Neural cell (in vitro differentiated cells): ENCODE data around the gene MED13. TPM values are rescaled to one million over a fixed set of nuclear protein-coding genes. Genes with fewer than 3 reads are reported as not detected.

Experiments
- H2AFZ ChIP-seq: fragments of 200-600, 300-800 bp; sonication (generic), shearing (Covaris generic); 2 replicates; pipeline ENCODE4 v1.6.0; 2014; ENCODE audit warnings: low read depth, mild to moderate bottlenecking, antibody characterized with exemption, low read length, moderate library complexity
- H3F3A ChIP-seq: fragments of 200-600 bp; shearing (Covaris generic); 2 replicates; pipeline ENCODE4 v1.6.1; 2016; ENCODE audit warnings: mild to moderate bottlenecking, moderate library complexity, mixed read lengths, antibody characterized with exemption, low read length; ENCODE audit not compliant: insufficient read depth, poor library complexity, severe bottlenecking
- H3K27ac ChIP-seq: fragments of 200-600, 300-800 bp; sonication (generic), shearing (Covaris generic); 2 replicates; pipeline ENCODE4 v1.5.1; 2014; ENCODE audit warnings: mild to moderate bottlenecking, low read length, moderate library complexity
- H3K27me3 ChIP-seq: fragments of 300-800, 200-600 bp; sonication (generic), shearing (Covaris generic); 2 replicates; pipeline ENCODE4 v1.6.0; 2014; ENCODE audit warnings: mild to moderate bottlenecking, low read depth, low read length, moderate library complexity; ENCODE audit not compliant: insufficient read depth
- H3K36me3 ChIP-seq: fragments of 300-800, 200-600 bp; sonication (generic), shearing (Covaris generic); 2 replicates; pipeline ENCODE4 v1.5.1; 2014; ENCODE audit warnings: mild to moderate bottlenecking, antibody characterized with exemption, low read length, moderate library complexity; ENCODE audit not compliant: insufficient read depth
- H3K4me2 ChIP-seq: fragments of 300-800, 200-600 bp; sonication (generic), shearing (Covaris generic); 2 replicates; pipeline ENCODE4 v1.6.0; 2014; ENCODE audit warnings: mild to moderate bottlenecking, low read length
- H3K4me3 ChIP-seq: fragments of 300-800, 200-600 bp; sonication (generic), shearing (Covaris generic); 2 replicates; pipeline ENCODE4 v1.5.1; 2014; ENCODE audit warnings: mild to moderate bottlenecking, low read length, moderate library complexity
- H3K79me2 ChIP-seq: fragments of 200-600 bp; shearing (Covaris generic); replicated peaks from 2 replicates; pipeline ENCODE4 v1.6.0; 2014; ENCODE audit warnings: mild to moderate bottlenecking, low read length, moderate library complexity; ENCODE audit not compliant: insufficient read depth
- H3K9ac ChIP-seq: fragments of 300-800, 200-600 bp; sonication (generic), shearing (Covaris generic); 2 replicates; pipeline ENCODE4 v1.6.1; 2016; ENCODE audit warnings: mild to moderate bottlenecking, low read length, mixed read lengths
- H3K9me2 ChIP-seq: fragments of 200-600 bp; shearing (Covaris generic); 2 replicates; pipeline ENCODE4 v1.6.1; 2016; ENCODE audit warnings: mild to moderate bottlenecking, low read length, mixed read lengths; ENCODE audit not compliant: insufficient read depth
- H3K9me3 ChIP-seq: fragments of 200-600, 300-800 bp; sonication (generic), shearing (Covaris generic); 2 replicates; pipeline ENCODE4 v1.6.1; 2016; ENCODE audit warnings: mild to moderate bottlenecking, mixed run types, low read length, moderate library complexity, mixed read lengths
- H4K20me1 ChIP-seq: fragments of 200-600 bp; shearing (Covaris generic); 2 replicates; pipeline ENCODE4 v1.6.1; 2016; ENCODE audit warnings: mild to moderate bottlenecking, mixed run types; ENCODE audit not compliant: insufficient read depth
- CTCF ChIP-seq: fragments of 450-650 bp; IDR thresholded peaks from 2 replicates; pipeline ENCODE4 v1.5.1; 2014; ENCODE audit warnings: antibody characterized with exemption, mild to moderate bottlenecking, moderate library complexity; ENCODE audit not compliant: poor library complexity, severe bottlenecking
- EP300 ChIP-seq: fragments of 450-650 bp; conservative IDR thresholded peaks from 2 replicates; pipeline ENCODE4 v1.6.1; 2014; ENCODE audit warnings: antibody characterized with exemption, mild to moderate bottlenecking, moderate library complexity; ENCODE audit not compliant: poor library complexity, severe bottlenecking
- EZH2 ChIP-seq: fragments of 200-600, 300-800 bp; shearing (Covaris generic), sonication (generic); IDR thresholded peaks from 2 replicates; pipeline ENCODE4 v1.6.1; 2014; ENCODE audit warnings: antibody characterized with exemption, low read length, borderline replicate concordance, mild to moderate bottlenecking; ENCODE audit not compliant: insufficient read depth, poor library complexity, severe bottlenecking
- MXI1 ChIP-seq: fragments of 450-650 bp; conservative IDR thresholded peaks from 2 replicates; pipeline ENCODE4 v1.6.1; 2014; ENCODE audit warnings: antibody characterized with exemption, mild to moderate bottlenecking; ENCODE audit not compliant: poor library complexity, severe bottlenecking
- POLR2AphosphoS5 ChIP-seq: IDR thresholded peaks from 2 replicates; pipeline ENCODE4 v1.6.1; 2012
- RAD21 ChIP-seq: fragments of 450-650 bp; conservative IDR thresholded peaks from 2 replicates; pipeline ENCODE4 v1.6.1; 2014; ENCODE audit warnings: antibody characterized with exemption, mild to moderate bottlenecking, moderate library complexity
- REST ChIP-seq: IDR thresholded peaks from 2 replicates; pipeline ENCODE4 v1.6.1; 2012; ENCODE audit warnings: borderline replicate concordance
- SMC3 ChIP-seq: fragments of 450-650 bp; conservative IDR thresholded peaks from 2 replicates; pipeline ENCODE4 v1.6.1; 2014; ENCODE audit warnings: antibody characterized with exemption, mild to moderate bottlenecking, moderate library complexity; ENCODE audit not compliant: poor library complexity
- TAF1 ChIP-seq: IDR thresholded peaks from 2 replicates; pipeline ENCODE4 v1.6.1; 2012; ENCODE audit warnings: low read depth
- polyA plus RNA-seq: library from polyadenylated mRNA; depleted of rRNA; stranded (reverse); fragments of >200 nt; gene quantifications from 2 replicates; pipeline ENCODE4 v1.2.3, GENCODE V29; 2014

The MED13 gene
- polyA plus RNA-seq, 1 donor from 2014 or later, result 22.6 TPM

GRCh38 chr17:62101515-62101914, 36.4 kb upstream of the MED13 start:
- Histone ChIP-seq H2AFZ (no peak overlapping the region), H3K79me2 (no peaks in the 10 kb centered on the region), H3K27ac (no peak overlapping the region), H3K27me3 (no peaks in the 10 kb centered on the region), H3K4me3 (no peak overlapping the region), H3F3A (no peaks in the 10 kb centered on the region), H3K9me2 (no peaks in the 10 kb centered on the region), H3K36me3 (no peaks in the 10 kb centered on the region), H3K9me3 (no peaks in the 10 kb centered on the region), H4K20me1 (no peaks in the 10 kb centered on the region), H3K4me2 (no peak overlapping the region), H3K9ac (no peak overlapping the region)
- TF ChIP-seq MXI1, result no peak
- no peak for TF ChIP-seq RAD21
- no peak for TF ChIP-seq REST
- TF ChIP-seq EP300, result no peak
- no peak for TF ChIP-seq TAF1
- no peak for TF ChIP-seq SMC3
- TF ChIP-seq EZH2, result no peak

- Histone ChIP-seq H3K9me3 (no peaks in the 10 kb centered on the region), H3K36me3 (no peaks in the 10 kb centered on the region), H3K9me2 (no peaks in the 10 kb centered on the region), H3K27ac (no peak overlapping the region), H3K79me2 (no peaks in the 10 kb centered on the region), H3K4me3 (no peak overlapping the region), H2AFZ (no peak overlapping the region), H3K9ac (no peak overlapping the region), H3F3A (no peaks in the 10 kb centered on the region), H4K20me1 (no peaks in the 10 kb centered on the region), H3K4me2 (no peak overlapping the region), H3K27me3 (no peaks in the 10 kb centered on the region)
- TF ChIP-seq POLR2AphosphoS5 (no peak), CTCF (no peak), MXI1 (no peak), SMC3 (no peak), REST (no peak), EZH2 (no peak), EP300 (no peak), RAD21 (no peak), TAF1 (no peak)
Measured at GRCh38 chr17:62101090-62101489, 36.0 kb upstream of the MED13 start.
